HG02588 (cell line): ENCODE data around the gene SEMA4D.

ENCODE experiments used
- ATAC-seq: cut with Tn5 transposase; IDR thresholded peaks from one replicate; pipeline ENCODE4 v1.9.1; 2021; ENCODE audit warnings: mild to moderate bottlenecking, moderate library complexity; ENCODE audit not compliant: unreplicated experiment

SEMA4D gene

GRCh38 chr9:89497978-89498851, at the start of gene SEMA4D:
Gene SEMA4D (minus strand): TSS chr9:89498113. CDS start chr9:89405456, 92,657 bp downstream.
- ATAC-seq, result peak; percentile 37

- ATAC-seq, result no peak
These were observed 49.1 kb upstream of the SEMA4D start for GRCh38 chr9:89547000-89547399.

- no peak for ATAC-seq
These were observed 46.4 kb upstream of the SEMA4D start for GRCh38 chr9:89544279-89544661.

- ATAC-seq, result no peak
These were observed 45.8 kb upstream of the SEMA4D start for GRCh38 chr9:89543621-89544278.

- ATAC-seq, result no peak
These were observed 45.2 kb upstream of the SEMA4D start for GRCh38 chr9:89543111-89543510.

- ATAC-seq, result no peak
These were observed 44.6 kb upstream of the SEMA4D start for GRCh38 chr9:89542401-89543021.

GRCh38 chr9:89541798-89542197, 43.9 kb upstream of the SEMA4D start:
- ATAC-seq, result no peak

- ATAC-seq, result no peak
These were observed 41.5 kb upstream of the SEMA4D start for GRCh38 chr9:89539374-89539773.

GRCh38 chr9:89538871-89539270, 41.0 kb upstream of the SEMA4D start:
- no peak for ATAC-seq

- ATAC-seq, result no peak
These were observed 39.3 kb upstream of the SEMA4D start for GRCh38 chr9:89537166-89537565.

- peak; percentile 25 for ATAC-seq
These were observed 38.7 kb upstream of the SEMA4D start for GRCh38 chr9:89536600-89536999.

- ATAC-seq, result peak; percentile 61
These were observed 38.2 kb upstream of the SEMA4D start for GRCh38 chr9:89536145-89536574.

- ATAC-seq, result no peak
These were observed 37.5 kb upstream of the SEMA4D start for GRCh38 chr9:89535461-89535860.

GRCh38 chr9:89534515-89535287, 36.8 kb upstream of the SEMA4D start:
- ATAC-seq, result no peak

- no peak for ATAC-seq
These were observed 35.6 kb upstream of the SEMA4D start for GRCh38 chr9:89533411-89534095.

GRCh38 chr9:89532944-89533343, 35.0 kb upstream of the SEMA4D start:
- no peak for ATAC-seq

GRCh38 chr9:89532478-89532877, 34.6 kb upstream of the SEMA4D start:
- ATAC-seq, result no peak

GRCh38 chr9:89531766-89532165, 33.9 kb upstream of the SEMA4D start:
- no peak for ATAC-seq

- ATAC-seq, result no peak
These were observed 32.8 kb upstream of the SEMA4D start for GRCh38 chr9:89530726-89531125.

- ATAC-seq, result no peak
These were observed 31.5 kb upstream of the SEMA4D start for GRCh38 chr9:89529243-89530035.
